ENCODE measurements around the gene RABGAP1L.
"Not testable (repeated sequence)": the region's sequence is repeated elsewhere in the genome, so short reads cannot be mapped to it uniquely, and the experiment has no call there.

DNA sequence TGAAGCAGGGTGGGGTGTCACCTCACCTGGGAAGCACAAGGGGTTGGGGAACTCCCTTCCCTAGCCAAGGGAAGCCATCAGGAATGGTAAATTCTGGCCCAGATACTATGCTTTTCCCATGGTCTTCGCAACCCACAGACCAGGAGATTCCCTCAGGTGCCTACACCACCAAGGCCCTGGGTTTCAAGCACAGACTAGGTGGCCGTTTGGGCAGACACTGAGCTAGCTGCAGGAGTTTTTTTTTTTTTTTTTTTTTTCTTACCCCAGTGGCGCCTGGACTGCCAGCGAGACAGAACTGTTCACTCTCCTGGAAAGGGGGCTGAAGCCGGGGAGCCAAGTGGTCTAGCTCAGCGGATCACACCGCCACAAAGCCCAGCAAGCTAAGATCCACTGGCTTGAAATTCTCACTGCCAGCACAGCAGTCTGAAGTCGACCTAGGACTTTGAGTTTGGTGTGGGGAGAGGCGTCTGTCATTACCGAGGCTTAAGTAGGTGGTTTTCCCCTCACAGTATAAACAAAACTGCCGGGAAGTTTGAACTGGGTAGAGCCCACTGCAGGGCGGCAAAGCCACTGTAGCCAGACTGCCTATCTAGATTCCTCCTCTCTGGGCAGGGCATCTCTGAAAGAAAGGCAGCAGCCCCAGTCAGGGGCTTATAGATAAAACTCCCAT, 15.5 kb upstream of the RABGAP1L start:
- TF ChIP-seq, protein P1, sequence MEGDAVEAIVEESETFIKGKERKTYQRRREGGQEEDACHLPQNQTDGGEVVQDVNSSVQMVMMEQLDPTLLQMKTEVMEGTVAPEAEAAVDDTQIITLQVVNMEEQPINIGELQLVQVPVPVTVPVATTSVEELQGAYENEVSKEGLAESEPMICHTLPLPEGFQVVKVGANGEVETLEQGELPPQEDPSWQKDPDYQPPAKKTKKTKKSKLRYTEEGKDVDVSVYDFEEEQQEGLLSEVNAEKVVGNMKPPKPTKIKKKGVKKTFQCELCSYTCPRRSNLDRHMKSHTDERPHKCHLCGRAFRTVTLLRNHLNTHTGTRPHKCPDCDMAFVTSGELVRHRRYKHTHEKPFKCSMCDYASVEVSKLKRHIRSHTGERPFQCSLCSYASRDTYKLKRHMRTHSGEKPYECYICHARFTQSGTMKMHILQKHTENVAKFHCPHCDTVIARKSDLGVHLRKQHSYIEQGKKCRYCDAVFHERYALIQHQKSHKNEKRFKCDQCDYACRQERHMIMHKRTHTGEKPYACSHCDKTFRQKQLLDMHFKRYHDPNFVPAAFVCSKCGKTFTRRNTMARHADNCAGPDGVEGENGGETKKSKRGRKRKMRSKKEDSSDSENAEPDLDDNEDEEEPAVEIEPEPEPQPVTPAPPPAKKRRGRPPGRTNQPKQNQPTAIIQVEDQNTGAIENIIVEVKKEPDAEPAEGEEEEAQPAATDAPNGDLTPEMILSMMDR (optimal IDR thresholded peaks at IDR 0.05 in 1 of 3, IDR thresholded peaks at IDR 0.05 in 1 of 3, conservative IDR thresholded peaks at IDR 0.05 in 1 of 3; ENCODE audit: extremely low read depth in 1 of 3, insufficient read depth in 2 of 3, low read length in 3 of 3): not testable (repeated sequence)
- not testable (repeated sequence) for TF ChIP-seq EZH2 (IDR thresholded peaks at IDR 0.05; ENCODE audit: low read length)

Data from keratinocyte (primary cell).